GM13976 (cell line): ENCODE measurements around the gene KCNG2.

ENCODE experiments used
- DNase-seq: peaks from one replicate; pipeline ENCODE4 v3.0.0; 2012; ENCODE audit warnings: low spot score
- CTCF ChIP-seq: IDR thresholded peaks from 2 replicates; pipeline ENCODE4 v1.5.1; 2012; ENCODE audit warnings: borderline replicate concordance, mild to moderate bottlenecking; ENCODE audit not compliant: insufficient read depth; ENCODE audit errors: extremely low read depth, missing control alignments, control extremely low read depth
- in situ Hi-C: fragments of 300-500 bp; cut with MboI; formaldehyde crosslinking; loops from one replicate; pipeline ENCODE4 v1.12.0; 2022; ENCODE audit warnings: low sequenced_read_pairs, mixed read lengths, inconsistent platforms; ENCODE audit not compliant: unreplicated experiment

Gene KCNG2

GRCh38 chr18:79828258-79828657 lies 30.5 kb downstream of the KCNG2 start:
- TF ChIP-seq CTCF, result no peak
- DNase-seq, result no peak
- in situ Hi-C loops, result no loop called here

GRCh38 chr18:79829136-79829854 lies 31.6 kb downstream of the KCNG2 start:
- in situ Hi-C loops, result no loop called here
- no peak for TF ChIP-seq CTCF
- no peak for DNase-seq

GRCh38 chr18:79832169-79832568 lies 34.4 kb downstream of the KCNG2 start:
- no peak for TF ChIP-seq CTCF
- in situ Hi-C loops, result no loop called here
- DNase-seq, result no peak

GRCh38 chr18:79834834-79835233 lies 37.1 kb downstream of the KCNG2 start:
- in situ Hi-C loops, result no loop called here
- no peak for DNase-seq
- no peak for TF ChIP-seq CTCF

- TF ChIP-seq CTCF, result no peak
- no peak for DNase-seq
- in situ Hi-C loops, result no loop called here
Measured at GRCh38 chr18:79841936-79842335, 44.2 kb downstream of the KCNG2 start.

GRCh38 chr18:79844999-79845563 lies 47.3 kb downstream of the KCNG2 start:
- TF ChIP-seq CTCF, result no peak

GRCh38 chr18:79846936-79847557 lies 49.3 kb downstream of the KCNG2 start:
- no peak for TF ChIP-seq CTCF
- in situ Hi-C loops, result no loop called here
- no peak for DNase-seq

More at GRCh38 chr18:79844999-79845563, 47.3 kb downstream of the KCNG2 start:
- in situ Hi-C loops, result no loop called here
- DNase-seq, result no peak
